ENCODE measurements around the gene MORN1.

MORN1 gene

GRCh38 chr1:2418791-2419320 lies 27.5 kb upstream of the MORN1 start:
- Histone ChIP-seq H3K4me1 (ENCODE audit: control insufficient read depth, insufficient read depth, low read length) (peaks cover 11% of the 10 kb centered on the region), H3K9me3 (replicated peaks; ENCODE audit: low read length) (peaks cover 4% of the 10 kb centered on the region), H3K4me3 (ENCODE audit: low read length) (no peak overlapping the region), H3K27me3 (ENCODE audit: control insufficient read depth, insufficient read depth, low read length) (peaks cover 34% of the 10 kb centered on the region), H3K36me3 (ENCODE audit: insufficient read depth, low read length) (no peaks in the 10 kb centered on the region), H3K4me2 (ENCODE audit: low read length) (no peak overlapping the region), H3K9ac (ENCODE audit: low read depth, low read length) (no peak overlapping the region)

GRCh38 chr1:2417833-2418225 lies 26.5 kb upstream of the MORN1 start:
- Histone ChIP-seq H3K9me3 (replicated peaks; ENCODE audit: low read length) (no peaks in the 10 kb centered on the region), H3K4me3 (ENCODE audit: low read length) (no peak overlapping the region), H3K36me3 (ENCODE audit: insufficient read depth, low read length) (no peaks in the 10 kb centered on the region), H3K27me3 (ENCODE audit: control insufficient read depth, insufficient read depth, low read length) (peaks cover 34% of the 10 kb centered on the region), H3K9ac (ENCODE audit: low read depth, low read length) (no peak overlapping the region), H3K4me2 (ENCODE audit: low read length) (no peak overlapping the region), H3K4me1 (ENCODE audit: control insufficient read depth, insufficient read depth, low read length) (peaks cover 19% of the 10 kb centered on the region)

- no peak overlapping the region for H3K9ac ChIP-seq (ENCODE audit: low read depth, low read length)
- H3K4me3 ChIP-seq (ENCODE audit: low read length) = no peak overlapping the region
- H3K4me2 ChIP-seq (ENCODE audit: low read length) = no peak overlapping the region
- H3K36me3 ChIP-seq (ENCODE audit: insufficient read depth, low read length) = no peaks in the 10 kb centered on the region
- peaks cover 19% of the 10 kb centered on the region for H3K4me1 ChIP-seq (ENCODE audit: control insufficient read depth, insufficient read depth, low read length)
- peaks cover 31% of the 10 kb centered on the region for H3K27me3 ChIP-seq (ENCODE audit: control insufficient read depth, insufficient read depth, low read length)
- H3K9me3 ChIP-seq (replicated peaks; ENCODE audit: low read length) = no peaks in the 10 kb centered on the region
Measured at GRCh38 chr1:2417083-2417832, 25.9 kb upstream of the MORN1 start.

GRCh38 chr1:2416403-2416802 lies 25.0 kb upstream of the MORN1 start:
- Histone ChIP-seq H3K4me2 (ENCODE audit: low read length) (no peak overlapping the region), H3K36me3 (ENCODE audit: insufficient read depth, low read length) (no peaks in the 10 kb centered on the region), H3K27me3 (ENCODE audit: control insufficient read depth, insufficient read depth, low read length) (peaks cover 31% of the 10 kb centered on the region), H3K9me3 (replicated peaks; ENCODE audit: low read length) (no peaks in the 10 kb centered on the region), H3K9ac (ENCODE audit: low read depth, low read length) (no peak overlapping the region), H3K4me3 (ENCODE audit: low read length) (no peak overlapping the region), H3K4me1 (ENCODE audit: control insufficient read depth, insufficient read depth, low read length) (peaks cover 25% of the 10 kb centered on the region)

GRCh38 chr1:2415801-2416208 lies 24.5 kb upstream of the MORN1 start:
- Histone ChIP-seq H3K36me3 (ENCODE audit: insufficient read depth, low read length) (no peaks in the 10 kb centered on the region), H3K9ac (ENCODE audit: low read depth, low read length) (no peak overlapping the region), H3K27me3 (ENCODE audit: control insufficient read depth, insufficient read depth, low read length) (peaks cover 31% of the 10 kb centered on the region), H3K4me3 (ENCODE audit: low read length) (no peak overlapping the region), H3K9me3 (replicated peaks; ENCODE audit: low read length) (no peaks in the 10 kb centered on the region), H3K4me2 (ENCODE audit: low read length) (no peak overlapping the region), H3K4me1 (ENCODE audit: control insufficient read depth, insufficient read depth, low read length) (peaks cover 26% of the 10 kb centered on the region)

- H3K4me2 ChIP-seq (ENCODE audit: low read length) = no peak overlapping the region
- peaks cover 26% of the 10 kb centered on the region for H3K27me3 ChIP-seq (ENCODE audit: control insufficient read depth, insufficient read depth, low read length)
- H3K9ac ChIP-seq (ENCODE audit: low read depth, low read length) = no peak overlapping the region
- H3K9me3 ChIP-seq (replicated peaks; ENCODE audit: low read length) = no peaks in the 10 kb centered on the region
- H3K4me3 ChIP-seq (ENCODE audit: low read length) = no peak overlapping the region
- H3K36me3 ChIP-seq (ENCODE audit: insufficient read depth, low read length) = no peaks in the 10 kb centered on the region
- H3K4me1 ChIP-seq (ENCODE audit: control insufficient read depth, insufficient read depth, low read length) = peaks cover 26% of the 10 kb centered on the region
Measured at GRCh38 chr1:2415337-2415736, 24.0 kb upstream of the MORN1 start.

- Histone ChIP-seq H3K9me3 (replicated peaks; ENCODE audit: low read length) (no peaks in the 10 kb centered on the region), H3K27me3 (ENCODE audit: control insufficient read depth, insufficient read depth, low read length) (peaks cover 19% of the 10 kb centered on the region), H3K4me1 (ENCODE audit: control insufficient read depth, insufficient read depth, low read length) (peaks cover 26% of the 10 kb centered on the region), H3K9ac (ENCODE audit: low read depth, low read length) (peak overlapping the region; percentile 97), H3K4me3 (ENCODE audit: low read length) (peak overlapping the region; percentile 55), H3K4me2 (ENCODE audit: low read length) (peak overlapping the region; percentile 99), H3K36me3 (ENCODE audit: insufficient read depth, low read length) (peaks cover 6% of the 10 kb centered on the region)
Measured at GRCh38 chr1:2414297-2414958, 23.1 kb upstream of the MORN1 start.

- peak overlapping the region; percentile 97 for H3K9ac ChIP-seq (ENCODE audit: low read depth, low read length)
- H3K4me1 ChIP-seq (ENCODE audit: control insufficient read depth, insufficient read depth, low read length) = peaks cover 26% of the 10 kb centered on the region
Measured at GRCh38 chr1:2413495-2414296, 22.3 kb upstream of the MORN1 start.

GRCh38 chr1:2412773-2413494 lies 21.6 kb upstream of the MORN1 start:
- H3K27me3 ChIP-seq (ENCODE audit: control insufficient read depth, insufficient read depth, low read length) = peaks cover 4% of the 10 kb centered on the region
- peaks cover 21% of the 10 kb centered on the region for H3K4me1 ChIP-seq (ENCODE audit: control insufficient read depth, insufficient read depth, low read length)

More at GRCh38 chr1:2413495-2414296, 22.3 kb upstream of the MORN1 start:
- Histone ChIP-seq H3K4me3 (ENCODE audit: low read length) (peak overlapping the region; percentile 96), H3K36me3 (ENCODE audit: insufficient read depth, low read length) (peaks cover 7% of the 10 kb centered on the region), H3K4me2 (ENCODE audit: low read length) (peak overlapping the region; percentile 99), H3K9me3 (replicated peaks; ENCODE audit: low read length) (no peaks in the 10 kb centered on the region), H3K27me3 (ENCODE audit: control insufficient read depth, insufficient read depth, low read length) (peaks cover 12% of the 10 kb centered on the region)

GRCh38 chr1:2412395-2412772 lies 21.0 kb upstream of the MORN1 start, which contains the start of gene PEX10:
Gene PEX10, minus strand, starts transcription at chr1:2412564. Its CDS starts 62 bp downstream, at chr1:2412502.
- Histone ChIP-seq H3K4me3 (ENCODE audit: low read length) (peak within 1 kb of the TSS; percentile 96), H3K9ac (ENCODE audit: low read depth, low read length) (peak within 1 kb of the TSS; percentile 97), H3K9me3 (replicated peaks; ENCODE audit: low read length) (no peaks in the 10 kb centered on the region), H3K4me1 (ENCODE audit: control insufficient read depth, insufficient read depth, low read length) (peaks cover 21% of the 10 kb centered on the region), H3K27me3 (ENCODE audit: control insufficient read depth, insufficient read depth, low read length) (no peaks in the 10 kb centered on the region), H3K4me2 (ENCODE audit: low read length) (peak within 1 kb of the TSS; percentile 99), H3K36me3 (ENCODE audit: insufficient read depth, low read length) (peaks cover 13% of the 10 kb centered on the region)

More at GRCh38 chr1:2412773-2413494, 21.6 kb upstream of the MORN1 start:
- H3K4me2 ChIP-seq (ENCODE audit: low read length) = peak overlapping the region; percentile 99
- H3K9me3 ChIP-seq (replicated peaks; ENCODE audit: low read length) = no peaks in the 10 kb centered on the region
- peak overlapping the region; percentile 97 for H3K9ac ChIP-seq (ENCODE audit: low read depth, low read length)
- peaks cover 11% of the 10 kb centered on the region for H3K36me3 ChIP-seq (ENCODE audit: insufficient read depth, low read length)
- peak overlapping the region; percentile 96 for H3K4me3 ChIP-seq (ENCODE audit: low read length)

All from skeletal muscle satellite cell (primary cell).